H1 (cell line): ENCODE measurements around the gene SLC16A8. TPM values are rescaled to one million over a fixed set of nuclear protein-coding genes. Genes with fewer than 3 reads are reported as not detected.

ENCODE experiments used
- ATF3 ChIP-seq: IDR thresholded peaks from 2 replicates; pipeline ENCODE4 v1.6.1; 2011; ENCODE audit warnings: low read depth, mild to moderate bottlenecking, low read length; ENCODE audit not compliant: insufficient read depth
- BACH1 ChIP-seq: IDR thresholded peaks from 2 replicates; pipeline ENCODE4 v1.6.1; 2012; ENCODE audit warnings: low read length, improper control_type of control experiment
- CHD7 ChIP-seq: fragments of 300-600 bp; sonication (generic); IDR thresholded peaks from 2 replicates; pipeline ENCODE4 v1.7.1; 2012; ENCODE audit warnings: low read length, moderate library complexity, mild to moderate bottlenecking, inconsistent platforms; ENCODE audit not compliant: insufficient replicate concordance
- NANOG ChIP-seq: IDR thresholded peaks from 2 replicates; pipeline ENCODE4 v1.6.1; 2011; ENCODE audit warnings: low read length, low read depth, mild to moderate bottlenecking, inconsistent platforms; ENCODE audit not compliant: insufficient read depth, poor library complexity, severe bottlenecking
- TAF1 ChIP-seq: IDR thresholded peaks from 2 replicates; pipeline ENCODE4 v1.6.1; 2011; ENCODE audit warnings: mild to moderate bottlenecking, low read depth, low read length
- polyA plus RNA-seq, 7 experiments: library from polyadenylated mRNA; depleted of rRNA in 3 of 7; stranded (reverse) in 5 of 7; unstranded in 2 of 7; fragments of >200 nt in 5 of 7; fragments of 200-250 nt in 2 of 7; gene quantifications; 1 replicate in 5 of 7; 2 replicates in 1 of 7; 4 replicates in 1 of 7; pipeline versions ENCODE4 v1.2.1 to v1.2.3, GENCODE V29; 2011 to 2013; ENCODE audit warnings: missing spikeins in 2 of 7, mixed read lengths in 2 of 7
- total RNA-seq: library from RNA; stranded (reverse); fragmentation: NEBNext Ultra II Directional; extraction: Animal tissue kit (Norgen Biotek cat#: 25700); gene quantifications from 2 replicates; pipeline ENCODE4 v1.2.1, GENCODE V29; 2021

The SLC16A8 gene
- total and polyA plus RNA-seq, 2 of the 8 experiments (the other 6 are each of a cell fraction or from before 2014, with no cell fraction given) = 0.70 TPM; not detected in 1

- TF ChIP-seq CHD7 (no peak), TAF1 (no peak), ATF3 (no peak), NANOG (no peak), BACH1 (no peak)
Observed at GRCh38 chr22:38062791-38063190, 21.2 kb downstream of the SLC16A8 start (continued).
